Caco-2 (cell line): ENCODE measurements around the gene FARSB. TPM values are rescaled to one million over a fixed set of nuclear protein-coding genes. Genes with fewer than 3 reads are reported as not detected.

ENCODE experiments used
- BruUV-seq: library from RNA; stranded (reverse); fragments of 400-500 nt; replicated peaks from 2 replicates; lab custom pipeline; 2021; lab: Mats Ljungman, UMichigan
- CTCF ChIA-PET: fragments of 300-600 bp; sonication (Branson Sonifier 250); formaldehyde crosslinking; loops from one replicate; lab custom pipeline; 2022; ENCODE audit warnings: antibody characterized with exemption; lab: Charles Lee
- POLR2A ChIA-PET: fragments of 300-600 bp; sonication (Branson Sonifier 250); formaldehyde crosslinking; loops from one replicate; lab custom pipeline; 2022; ENCODE audit warnings: antibody characterized with exemption; lab: Charles Lee
- DNase-seq, 2 experiments: peaks; one replicate each; pipeline versions ENCODE4 v3.0.0 to v3.0.0-alpha.2; 2020 to 2022
- H3K27me3 ChIP-seq: replicated peaks from 2 replicates; pipeline ENCODE4 v1.6.0; 2011; ENCODE audit warnings: low read length; ENCODE audit not compliant: control insufficient read depth, insufficient read depth
- H3K36me3 ChIP-seq: 2 replicates; pipeline ENCODE4 v1.5.1; 2011; ENCODE audit warnings: low read length; ENCODE audit not compliant: control insufficient read depth, insufficient read depth
- H3K4me1 ChIP-seq: fragments of 250-450 bp; sonication (Bioruptor Pico); 2 replicates; pipeline ENCODE4 v1.5.1; 2020; ENCODE audit warnings: mild to moderate bottlenecking
- H3K4me3 ChIP-seq: 2 replicates; pipeline ENCODE4 v1.5.1; 2011; ENCODE audit warnings: low read depth, mild to moderate bottlenecking, control low read depth, low read length
- H3K9me3 ChIP-seq: fragments of 250-450 bp; sonication (Bioruptor Pico); 2 replicates; pipeline ENCODE4 v1.5.1; 2020; ENCODE audit warnings: mild to moderate bottlenecking, moderate library complexity
- H3K27ac Mint-ChIP-seq: one replicate; pipeline ENCODE4 v1.8.0; 2022; ENCODE audit warnings: mixed read lengths; ENCODE audit not compliant: unreplicated experiment
- H3K27me3 Mint-ChIP-seq: one replicate; pipeline ENCODE4 v1.8.0; 2022; ENCODE audit warnings: mixed read lengths; ENCODE audit not compliant: insufficient read depth, unreplicated experiment
- H3K36me3 Mint-ChIP-seq: one replicate; pipeline ENCODE4 v1.8.0; 2022; ENCODE audit warnings: mild to moderate bottlenecking, mixed read lengths; ENCODE audit not compliant: insufficient read depth, unreplicated experiment
- H3K4me1 Mint-ChIP-seq: one replicate; pipeline ENCODE4 v1.8.0; 2022; ENCODE audit warnings: low read depth, mixed read lengths; ENCODE audit not compliant: unreplicated experiment
- H3K4me3 Mint-ChIP-seq: one replicate; pipeline ENCODE4 v1.8.0; 2022; ENCODE audit warnings: mild to moderate bottlenecking, moderate library complexity, mixed read lengths; ENCODE audit not compliant: unreplicated experiment
- H3K9me3 Mint-ChIP-seq: one replicate; pipeline ENCODE4 v1.8.0; 2022; ENCODE audit warnings: mixed read lengths; ENCODE audit not compliant: unreplicated experiment
- intact Hi-C: fragments of 100-400 bp; cut with micrococcal nuclease; formaldehyde crosslinking; loops from one replicate; pipeline ENCODE4 v1.10.0; 2022; ENCODE audit not compliant: unreplicated experiment
- total RNA-seq: library from RNA; stranded (reverse); gene quantifications from 2 replicates; pipeline ENCODE4 v1.2.3, GENCODE V29; 2022
- TF ChIP-seq, protein P1 (sequence below), 2 experiments: fragments of 200-600 bp in 1 of 2; IDR thresholded peaks; 1 replicate in 1 of 2; 2 replicates in 1 of 2; pipeline versions ENCODE4 v1.5.1 to v1.8.0; 2011 to 2022; ENCODE audit warnings: antibody characterized with exemption in 1 of 2, control low read depth in 1 of 2, inconsistent platforms in 1 of 2, low read depth in 1 of 2, low read length in 1 of 2, mild to moderate bottlenecking in 1 of 2, moderate library complexity in 1 of 2; ENCODE audit not compliant: insufficient read depth in 1 of 2, severe bottlenecking in 1 of 2, unreplicated experiment in 1 of 2

Gene FARSB
- total RNA-seq, 1 experiment from 2014 or later, result 48.9 TPM

GRCh38 chr2:222538535-222538934, 117.4 kb downstream of the FARSB start:
- Histone ChIP-seq H3K36me3 (no peaks in the 10 kb centered on the region), H3K27me3 (peaks cover 2% of the 10 kb centered on the region), H3K9me3 (no peaks in the 10 kb centered on the region), H3K4me3 (no peak overlapping the region), H3K4me1 (no peaks in the 10 kb centered on the region)
- POLR2A ChIA-PET, result no interaction called here
- BruUV-seq, result no TSS peak
- H3K27me3 Mint-ChIP-seq, result peaks cover 12% of the 10 kb centered on the region
- CTCF ChIA-PET, result no interaction called here
- no peak for DNase-seq
- H3K36me3 Mint-ChIP-seq, result no peaks in the 10 kb centered on the region
- no peak overlapping the region for H3K27ac Mint-ChIP-seq
- no peaks in the 10 kb centered on the region for H3K9me3 Mint-ChIP-seq
- no peaks in the 10 kb centered on the region for H3K4me1 Mint-ChIP-seq
- intact Hi-C loops, result no loop called here
- TF ChIP-seq, protein P1, sequence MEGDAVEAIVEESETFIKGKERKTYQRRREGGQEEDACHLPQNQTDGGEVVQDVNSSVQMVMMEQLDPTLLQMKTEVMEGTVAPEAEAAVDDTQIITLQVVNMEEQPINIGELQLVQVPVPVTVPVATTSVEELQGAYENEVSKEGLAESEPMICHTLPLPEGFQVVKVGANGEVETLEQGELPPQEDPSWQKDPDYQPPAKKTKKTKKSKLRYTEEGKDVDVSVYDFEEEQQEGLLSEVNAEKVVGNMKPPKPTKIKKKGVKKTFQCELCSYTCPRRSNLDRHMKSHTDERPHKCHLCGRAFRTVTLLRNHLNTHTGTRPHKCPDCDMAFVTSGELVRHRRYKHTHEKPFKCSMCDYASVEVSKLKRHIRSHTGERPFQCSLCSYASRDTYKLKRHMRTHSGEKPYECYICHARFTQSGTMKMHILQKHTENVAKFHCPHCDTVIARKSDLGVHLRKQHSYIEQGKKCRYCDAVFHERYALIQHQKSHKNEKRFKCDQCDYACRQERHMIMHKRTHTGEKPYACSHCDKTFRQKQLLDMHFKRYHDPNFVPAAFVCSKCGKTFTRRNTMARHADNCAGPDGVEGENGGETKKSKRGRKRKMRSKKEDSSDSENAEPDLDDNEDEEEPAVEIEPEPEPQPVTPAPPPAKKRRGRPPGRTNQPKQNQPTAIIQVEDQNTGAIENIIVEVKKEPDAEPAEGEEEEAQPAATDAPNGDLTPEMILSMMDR (IDR thresholded peaks at IDR 0.05; ENCODE audit: insufficient read depth in 1 of 2, low read depth in 1 of 2, low read length in 1 of 2, severe bottlenecking in 1 of 2, unreplicated experiment in 1 of 2), result no peak
- no peak overlapping the region for H3K4me3 Mint-ChIP-seq

DNA sequence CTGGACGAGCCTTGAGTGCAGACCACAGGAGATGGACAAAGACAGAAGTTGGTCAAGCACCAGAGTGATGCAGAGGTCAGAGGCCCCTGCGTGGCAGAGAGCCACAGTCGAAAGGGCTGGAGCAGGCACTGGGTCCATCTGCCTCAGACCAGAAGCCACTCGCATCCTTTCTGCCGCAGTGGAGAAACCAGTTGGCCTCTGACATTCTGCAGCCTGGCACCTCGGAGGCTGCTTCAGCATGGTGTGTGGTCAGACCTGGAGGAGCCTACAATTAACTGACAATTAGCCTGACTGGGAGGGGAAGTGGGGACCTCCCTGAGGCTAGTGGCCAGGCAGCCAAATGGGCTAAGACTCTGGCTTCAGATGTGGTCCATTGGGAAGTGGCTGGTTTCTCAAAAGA, 120.4 kb downstream of the FARSB start:
- ChIA-PET POLR2A (no interaction called here), CTCF (no interaction called here)
- Mint-ChIP-seq H3K4me1 (no peaks in the 10 kb centered on the region), H3K9me3 (no peaks in the 10 kb centered on the region), H3K27me3 (peaks cover 7% of the 10 kb centered on the region), H3K4me3 (no peak overlapping the region), H3K36me3 (no peaks in the 10 kb centered on the region), H3K27ac (no peak overlapping the region)
- Histone ChIP-seq H3K4me1 (no peaks in the 10 kb centered on the region), H3K4me3 (no peak overlapping the region), H3K27me3 (peaks cover 2% of the 10 kb centered on the region), H3K9me3 (no peaks in the 10 kb centered on the region), H3K36me3 (no peaks in the 10 kb centered on the region)
- no TSS peak for BruUV-seq
- DNase-seq, result no peak
- intact Hi-C loops, result no loop called here
- TF ChIP-seq, protein P1 (IDR thresholded peaks at IDR 0.05; ENCODE audit: insufficient read depth in 1 of 2, low read depth in 1 of 2, low read length in 1 of 2, severe bottlenecking in 1 of 2, unreplicated experiment in 1 of 2), result no peak

DNA sequence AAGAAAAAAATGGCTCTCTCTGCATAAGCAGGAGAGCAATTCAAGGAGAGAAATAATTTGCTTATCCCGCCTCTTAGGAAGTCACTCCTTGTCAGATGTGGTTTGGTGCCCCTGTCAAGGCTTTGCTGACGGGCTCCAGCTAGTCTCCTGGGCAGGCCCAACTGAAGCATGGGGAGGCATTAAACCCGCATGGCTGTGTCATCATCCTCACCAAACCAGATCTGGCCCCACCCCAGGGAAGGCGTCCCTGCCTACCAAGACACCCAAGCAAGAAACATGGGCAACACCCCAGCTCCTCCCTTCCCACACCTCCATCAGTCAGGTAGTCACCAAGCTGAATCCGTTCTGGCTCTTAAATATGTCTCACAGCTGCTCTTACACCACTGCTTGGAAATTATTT, 123.6 kb downstream of the FARSB start:
- ChIA-PET CTCF (no interaction called here), POLR2A (no interaction called here)
- Mint-ChIP-seq H3K4me1 (no peaks in the 10 kb centered on the region), H3K27me3 (peaks cover 4% of the 10 kb centered on the region), H3K9me3 (no peaks in the 10 kb centered on the region), H3K36me3 (no peaks in the 10 kb centered on the region), H3K27ac (no peak overlapping the region), H3K4me3 (no peak overlapping the region)
- no TSS peak for BruUV-seq
- no peaks in the 10 kb centered on the region for H3K27me3 ChIP-seq
- H3K9me3 ChIP-seq, result no peaks in the 10 kb centered on the region
- no peak overlapping the region for H3K4me3 ChIP-seq
- H3K36me3 ChIP-seq, result no peaks in the 10 kb centered on the region
- TF ChIP-seq, protein P1 (IDR thresholded peaks at IDR 0.05; ENCODE audit: insufficient read depth in 1 of 2, low read depth in 1 of 2, low read length in 1 of 2, severe bottlenecking in 1 of 2, unreplicated experiment in 1 of 2), result no peak
- intact Hi-C loops, result no loop called here
- DNase-seq, result no peak
- no peaks in the 10 kb centered on the region for H3K4me1 ChIP-seq
